GM18511 (cell line): ENCODE data around the gene DPYSL4.
"Not testable (repeated sequence)": the region's sequence is repeated elsewhere in the genome, so short reads cannot be mapped to it uniquely, and the experiment has no call there.

ENCODE experiments used
- ATAC-seq: cut with Tn5 transposase; IDR thresholded peaks from one replicate; pipeline ENCODE4 v1.9.1; 2021; ENCODE audit warnings: mild to moderate bottlenecking, moderate library complexity; ENCODE audit not compliant: unreplicated experiment

Gene DPYSL4

DNA sequence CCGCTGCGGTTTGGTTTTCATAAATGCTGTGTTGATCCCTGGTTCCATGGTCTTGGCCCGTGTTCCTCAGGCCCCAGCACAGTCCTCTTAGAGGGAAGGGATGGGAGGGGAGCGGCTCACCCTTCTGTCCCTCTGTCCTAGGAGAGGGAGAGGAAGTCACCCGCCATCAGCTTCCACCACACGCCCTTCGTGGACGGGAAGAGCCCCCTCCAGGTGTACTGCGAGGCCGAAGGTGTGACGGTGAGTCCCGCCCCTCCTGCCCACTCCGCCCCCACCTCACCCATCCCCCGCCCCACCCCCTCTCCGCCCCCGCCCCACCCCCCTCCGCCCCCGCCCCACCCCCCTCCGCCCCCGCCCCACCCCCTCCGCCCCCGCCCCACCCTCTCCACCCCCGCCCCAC, 37.5 kb upstream of the DPYSL4 start:
- no peak for ATAC-seq

DNA sequence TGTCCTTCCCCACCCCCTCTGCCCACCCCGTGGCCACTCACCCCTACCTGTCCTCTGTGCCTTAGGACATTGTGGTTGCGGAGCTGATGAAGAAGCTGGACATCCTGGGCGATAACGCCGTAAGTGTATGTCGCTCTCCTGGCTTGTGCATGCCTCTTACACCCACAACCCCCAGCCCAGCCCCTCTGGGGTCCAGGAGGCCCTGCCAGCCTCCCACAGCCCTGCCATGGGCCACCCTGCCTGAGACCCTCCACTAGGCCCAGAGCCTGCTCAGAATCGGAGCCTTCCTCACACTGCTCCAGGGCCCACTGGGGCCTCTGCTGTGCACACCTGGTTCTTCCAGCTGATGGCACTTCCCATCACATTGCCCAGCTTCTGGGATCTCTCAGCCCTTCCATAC, 36.8 kb upstream of the DPYSL4 start:
- ATAC-seq, result no peak

DNA sequence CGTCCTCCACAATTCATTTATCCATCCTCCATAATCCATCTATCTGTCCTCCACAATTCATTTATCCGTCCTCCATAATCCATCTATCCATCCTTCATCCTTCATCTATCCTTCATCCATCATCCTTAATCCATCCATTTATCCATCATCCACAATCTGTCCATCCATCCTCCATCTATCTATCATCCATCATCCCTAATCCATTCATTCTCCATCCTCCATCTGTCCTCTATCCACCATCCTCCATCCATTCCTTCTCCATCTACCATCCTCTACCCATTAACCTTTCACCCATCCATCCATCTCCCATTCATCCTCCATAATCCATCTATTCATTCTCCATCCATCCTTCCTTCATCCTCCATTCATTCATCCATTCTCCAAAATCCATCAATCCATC, 36.0 kb upstream of the DPYSL4 start:
- ATAC-seq, result no peak

DNA sequence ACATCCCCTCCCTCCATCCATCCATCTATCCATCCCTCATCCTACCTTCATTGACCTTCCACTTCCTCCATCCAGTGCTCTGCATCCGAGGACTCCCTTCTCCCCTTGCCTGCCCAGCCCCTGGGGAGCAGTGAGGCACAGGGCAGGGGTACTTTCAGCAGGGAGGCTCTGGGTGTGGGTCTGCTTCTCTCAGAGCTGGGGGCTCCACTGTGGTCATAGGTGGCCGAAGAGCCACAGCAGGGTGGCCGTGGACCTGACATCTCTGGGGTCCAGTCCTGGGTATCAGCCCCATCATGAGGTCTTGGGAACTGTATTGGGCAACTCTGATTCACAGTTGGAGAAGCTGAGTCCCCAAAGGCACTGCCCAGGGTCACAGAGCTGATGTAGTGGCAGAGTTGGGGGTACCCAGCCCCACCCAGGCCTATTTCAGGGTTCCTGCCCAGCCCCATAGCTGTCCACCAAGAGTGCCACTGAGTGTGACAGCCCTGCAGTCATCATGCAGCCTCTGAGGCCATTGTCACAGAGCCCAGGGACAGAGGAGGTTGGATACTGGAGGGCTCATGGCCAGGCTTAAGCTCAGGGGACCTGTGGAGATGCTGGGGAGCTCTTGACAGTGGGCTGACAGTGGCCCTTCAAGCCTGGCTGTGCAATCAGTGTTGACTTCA, 35.3 kb upstream of the DPYSL4 start:
- ATAC-seq, result no peak

DNA sequence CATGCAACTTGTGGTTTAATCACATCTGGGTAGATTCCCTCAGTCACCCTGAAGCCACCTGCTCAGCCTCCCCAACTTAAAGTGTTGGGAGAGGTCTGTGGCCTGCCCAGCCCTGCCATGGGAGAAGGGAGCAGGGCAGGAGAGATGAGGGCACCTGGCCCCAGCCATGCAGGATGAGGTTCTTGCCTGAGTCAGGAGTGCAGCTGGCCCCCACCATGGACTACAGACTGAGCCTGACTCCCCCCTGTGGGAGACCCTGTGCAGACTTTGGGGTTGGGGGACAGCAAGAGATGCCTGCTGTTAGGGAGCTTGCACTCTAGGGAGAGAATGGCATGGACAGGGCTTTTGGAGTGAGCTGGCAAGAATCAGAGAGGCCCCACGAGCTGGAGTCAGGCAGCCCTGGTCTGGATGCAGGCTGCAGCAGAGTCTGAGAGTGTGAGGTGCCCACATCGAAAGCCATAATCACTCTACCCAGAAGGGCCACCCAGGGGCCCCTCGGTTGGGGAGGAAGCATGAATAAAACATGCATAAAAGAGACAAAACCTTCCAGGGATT, 34.7 kb upstream of the DPYSL4 start:
- ATAC-seq, result no peak

DNA sequence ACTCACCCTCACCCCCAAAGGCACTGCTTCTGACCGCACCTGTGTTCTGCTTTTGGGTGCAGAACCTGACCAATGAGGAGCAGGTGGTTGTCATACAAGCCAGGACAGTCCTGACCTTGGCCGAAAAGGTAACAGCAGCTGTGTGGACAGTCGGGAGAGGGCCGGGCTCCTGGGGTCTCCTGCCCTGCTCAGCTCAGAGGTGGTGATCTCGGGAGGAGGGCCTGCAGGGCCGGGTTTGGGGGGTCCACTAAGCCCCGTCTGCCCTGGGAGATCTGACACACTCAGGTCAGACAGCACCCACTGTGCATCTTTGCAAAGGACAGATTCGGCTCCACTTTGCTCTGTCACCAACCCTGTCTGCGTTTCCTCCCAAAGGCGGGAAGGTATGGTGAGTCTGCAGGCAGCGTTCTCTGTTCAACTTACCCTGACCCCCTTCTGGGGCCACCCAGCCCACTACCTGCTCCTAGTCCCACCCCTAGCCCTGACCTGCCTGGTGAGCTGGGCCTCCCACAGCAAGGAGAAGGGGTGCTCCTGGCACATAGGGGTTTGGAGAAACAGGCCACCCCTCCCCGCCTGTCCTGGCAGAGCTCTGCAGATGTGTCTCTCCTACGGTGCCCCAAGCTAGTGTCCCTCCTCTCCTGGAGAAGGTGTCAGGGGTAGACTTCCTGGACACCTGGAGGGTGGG, 33.7 kb upstream of the DPYSL4 start:
- ATAC-seq, result no peak

DNA sequence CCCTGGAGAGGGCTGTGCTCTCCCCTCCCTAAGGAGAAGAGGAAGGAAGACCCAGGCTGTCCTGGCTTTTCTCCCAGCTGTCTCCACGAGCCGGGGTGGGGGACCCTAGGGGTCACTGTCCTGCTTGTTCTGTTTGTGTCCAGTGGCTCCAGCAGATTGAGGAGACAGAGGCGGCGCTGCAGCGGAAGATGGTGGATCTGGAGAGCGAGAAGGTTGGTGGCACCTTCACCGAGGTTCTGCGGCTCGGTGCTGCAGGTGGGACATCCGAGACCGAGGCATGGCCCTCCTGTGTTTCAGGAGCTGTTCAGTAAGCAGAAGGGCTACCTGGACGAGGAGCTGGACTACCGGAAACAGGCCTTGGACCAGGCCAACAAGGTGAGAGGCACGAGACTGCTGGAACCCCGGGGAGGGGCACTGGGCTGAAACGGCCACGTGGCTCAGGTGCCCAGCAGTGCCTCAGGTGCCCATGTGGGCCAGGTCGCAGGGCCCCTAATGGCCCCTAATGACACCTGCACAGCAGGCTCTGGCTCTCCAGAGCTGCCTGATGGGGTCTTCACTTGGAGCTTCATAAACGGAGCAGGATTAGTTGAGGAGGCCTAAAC, 33.0 kb upstream of the DPYSL4 start:
- no peak for ATAC-seq

DNA sequence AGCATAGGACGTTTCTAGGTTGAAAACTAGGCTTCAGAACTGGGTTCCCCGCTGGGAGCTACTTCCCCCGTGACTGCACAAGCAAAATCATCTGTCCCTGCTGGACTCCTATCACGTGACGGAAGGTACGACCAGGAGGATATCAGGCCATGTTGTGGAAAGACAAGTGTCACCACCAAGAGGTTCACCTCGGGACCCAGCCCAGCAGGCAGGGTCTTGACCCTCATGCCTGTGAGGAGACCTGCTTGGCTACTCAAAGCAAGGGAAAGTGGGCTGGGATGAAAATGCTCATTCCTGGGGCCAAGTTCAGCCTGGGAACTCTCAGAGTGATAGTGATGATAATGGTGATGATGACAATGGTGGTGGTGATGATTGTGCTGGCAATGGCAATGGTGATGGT, 32.3 kb upstream of the DPYSL4 start:
- ATAC-seq, result no peak

DNA sequence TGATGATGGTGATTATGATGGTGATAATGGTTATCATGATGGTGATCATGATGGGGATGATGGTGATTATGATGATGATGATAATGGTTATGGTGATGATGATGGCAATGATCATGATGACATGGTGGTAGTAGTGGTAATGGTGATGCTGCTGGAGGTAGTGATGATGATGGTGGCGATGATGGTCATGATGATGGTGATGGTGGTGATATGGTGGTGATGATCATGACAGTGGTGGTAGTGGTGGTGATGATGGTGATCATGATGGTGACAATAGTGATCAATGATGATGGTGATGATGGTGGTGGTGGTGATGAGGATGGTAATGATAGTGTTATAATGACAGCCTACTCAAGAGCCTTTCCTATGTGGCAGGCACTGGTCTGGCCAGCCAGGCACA, 31.8 kb upstream of the DPYSL4 start:
- no peak for ATAC-seq

DNA sequence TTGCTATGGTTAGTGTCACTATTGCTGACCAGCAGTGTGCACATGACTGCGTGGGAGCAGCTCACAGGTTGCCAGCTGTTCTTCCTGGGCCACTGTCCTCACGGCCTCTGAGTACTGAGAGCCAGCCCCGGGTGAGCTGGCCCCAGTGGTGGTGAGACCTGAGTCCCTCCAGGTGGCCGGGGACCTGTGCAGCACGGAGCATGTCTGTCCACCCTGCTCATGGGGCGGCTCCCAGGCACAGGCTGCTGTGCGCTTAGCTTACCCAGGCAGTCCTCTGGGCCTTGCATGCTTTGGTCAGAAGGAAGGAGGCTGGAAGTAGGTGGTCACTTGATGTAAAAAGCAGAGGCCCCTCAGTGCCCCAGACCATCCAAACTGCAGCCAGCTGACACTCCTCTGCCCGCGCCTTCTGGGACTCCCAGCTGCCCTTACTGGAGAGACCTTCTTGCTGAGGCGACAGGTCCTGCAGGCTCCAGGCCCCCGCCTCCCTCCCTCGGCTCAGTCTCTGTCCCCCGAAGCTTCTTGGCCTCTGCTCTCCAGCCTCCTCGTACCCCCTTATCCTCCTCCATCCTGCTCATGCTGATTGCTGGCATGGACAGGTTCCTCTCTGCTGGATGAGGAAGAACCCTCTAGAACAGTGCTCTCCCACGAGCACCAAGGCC, 30.9 kb upstream of the DPYSL4 start:
- ATAC-seq, result no peak

DNA sequence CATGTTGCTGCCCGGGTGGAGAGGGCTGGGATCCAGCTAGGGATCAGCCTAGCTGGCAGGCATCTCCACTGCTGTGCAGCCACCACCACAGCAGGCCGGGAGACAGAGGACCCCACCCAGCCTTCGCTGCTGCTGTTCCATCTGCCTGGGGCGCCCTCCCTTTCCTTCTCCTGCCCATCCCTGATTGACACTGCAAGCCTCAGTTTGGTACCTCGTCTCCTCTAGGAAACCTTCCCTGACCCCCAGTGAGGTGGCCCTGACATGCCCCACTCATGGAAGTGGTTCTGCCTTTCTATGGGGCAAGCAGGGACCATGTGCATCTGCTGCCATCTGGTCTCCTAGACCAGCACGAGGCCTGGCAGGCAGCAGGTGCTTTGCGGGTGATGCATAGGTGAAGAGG, 30.4 kb upstream of the DPYSL4 start:
- no peak for ATAC-seq

DNA sequence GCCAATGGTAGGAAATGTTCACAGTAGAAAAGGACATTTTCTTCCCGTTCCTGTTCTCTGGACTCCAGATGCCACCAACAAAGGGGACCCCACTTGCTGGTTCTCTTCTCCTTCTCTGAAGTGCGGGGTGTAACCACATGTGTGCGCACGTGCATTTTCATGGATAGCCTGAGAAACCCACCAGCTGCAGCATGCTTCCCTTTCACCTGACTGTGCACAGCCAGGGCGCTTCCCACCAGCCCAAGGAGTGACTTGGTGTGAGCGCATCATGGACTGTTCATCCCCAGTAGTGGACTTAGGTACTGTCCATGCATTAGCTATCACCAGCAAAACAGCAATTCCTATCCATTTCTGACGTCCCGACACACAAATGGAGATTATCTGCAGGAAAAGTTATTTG, 29.6 kb upstream of the DPYSL4 start:
- no peak for ATAC-seq

DNA sequence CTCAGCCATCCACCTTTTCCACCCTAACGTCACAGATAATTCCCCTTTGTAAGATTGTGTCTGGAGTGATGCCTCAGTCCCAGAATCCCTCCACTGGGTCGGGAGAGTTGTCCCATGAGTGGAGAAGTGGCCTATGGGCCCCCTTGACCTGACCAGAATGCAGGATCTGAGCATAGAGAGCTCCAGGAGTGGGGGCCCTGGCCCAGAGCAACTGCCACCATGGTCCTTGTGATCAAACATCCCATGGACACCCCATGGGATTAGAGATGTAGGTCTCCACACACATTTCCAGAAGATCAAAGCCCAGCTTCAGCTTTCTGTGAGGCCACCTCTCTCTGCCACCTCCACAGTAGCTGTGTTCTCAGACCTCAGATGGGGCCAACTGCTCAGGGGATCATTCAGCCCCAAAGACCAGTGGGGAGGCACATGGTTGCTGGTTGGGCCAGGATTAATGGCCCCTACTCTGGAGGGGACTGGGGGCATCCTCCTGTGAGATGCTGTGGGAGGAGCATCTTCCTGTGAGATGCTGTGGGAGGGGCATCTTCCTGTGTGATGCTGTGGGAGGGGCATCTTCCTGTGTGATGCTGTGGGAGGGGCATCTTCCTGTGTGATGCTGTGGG, 28.5 kb upstream of the DPYSL4 start:
- peak; percentile 39 for ATAC-seq

DNA sequence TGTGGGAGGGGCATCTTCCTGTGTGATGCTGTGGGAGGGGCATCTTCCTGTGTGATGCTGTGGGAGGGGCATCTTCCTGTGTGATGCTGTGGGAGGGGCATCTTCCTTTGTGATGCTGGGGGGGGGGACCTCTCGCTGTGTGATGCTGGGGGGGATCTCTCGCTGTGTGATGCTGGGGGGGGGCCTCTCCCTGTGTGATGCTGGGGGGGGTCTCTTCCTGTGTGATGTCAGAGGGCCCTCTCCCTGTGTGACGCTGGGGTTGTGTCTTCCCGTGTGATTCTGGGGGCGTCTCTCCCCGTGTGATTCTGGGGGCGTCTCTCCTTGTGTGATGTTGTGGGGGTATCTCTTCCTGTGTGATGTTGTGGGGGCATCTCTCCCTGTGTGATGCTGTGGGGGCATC, 27.9 kb upstream of the DPYSL4 start:
- ATAC-seq, result no peak

DNA sequence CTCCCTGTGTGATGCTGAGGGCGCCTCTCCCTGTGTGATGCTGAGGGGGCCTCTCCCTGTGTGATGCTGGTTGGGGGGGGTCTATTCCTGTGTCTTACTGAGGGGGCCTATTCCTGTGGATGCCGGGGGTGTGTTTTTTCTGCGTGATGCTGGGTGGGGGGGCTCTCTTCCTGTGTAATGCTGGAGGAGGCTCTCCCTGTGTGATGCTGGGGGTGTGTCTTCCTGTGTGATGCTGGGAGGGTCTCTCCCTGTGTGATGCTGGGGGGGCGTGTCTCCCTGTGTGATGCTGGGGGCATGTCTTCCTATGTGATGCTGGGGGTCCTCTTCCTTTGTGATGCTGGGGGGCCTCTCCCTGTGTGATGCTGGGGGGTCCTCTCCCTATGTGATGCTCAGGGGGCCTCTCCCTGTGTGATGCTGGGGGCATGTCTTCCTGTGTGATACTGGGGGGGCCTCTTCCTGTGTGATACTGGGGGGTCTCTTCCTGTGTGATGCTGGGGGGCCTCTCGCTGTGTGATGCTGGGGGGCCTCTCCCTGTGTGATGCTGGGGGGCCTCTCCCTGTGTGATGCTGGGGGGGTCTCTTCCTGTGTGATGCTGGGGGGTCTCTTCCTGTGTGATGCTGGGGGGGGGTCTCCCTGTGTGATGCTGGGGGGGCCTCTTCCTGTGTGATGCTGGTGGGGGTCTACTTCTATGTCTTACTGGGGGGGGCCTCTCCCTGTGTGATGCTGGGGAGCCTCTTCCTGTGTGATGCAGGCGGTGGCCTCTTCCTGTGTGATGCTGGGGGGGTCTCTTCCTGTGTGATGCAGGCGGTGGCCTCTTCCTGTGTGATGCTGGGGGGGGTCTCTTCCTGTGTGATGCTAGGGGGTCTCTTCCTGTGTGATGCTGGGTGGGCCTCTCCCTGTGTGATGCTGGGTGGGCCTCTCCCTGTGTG, 27.2 kb upstream of the DPYSL4 start:
- not testable (repeated sequence) for ATAC-seq

DNA sequence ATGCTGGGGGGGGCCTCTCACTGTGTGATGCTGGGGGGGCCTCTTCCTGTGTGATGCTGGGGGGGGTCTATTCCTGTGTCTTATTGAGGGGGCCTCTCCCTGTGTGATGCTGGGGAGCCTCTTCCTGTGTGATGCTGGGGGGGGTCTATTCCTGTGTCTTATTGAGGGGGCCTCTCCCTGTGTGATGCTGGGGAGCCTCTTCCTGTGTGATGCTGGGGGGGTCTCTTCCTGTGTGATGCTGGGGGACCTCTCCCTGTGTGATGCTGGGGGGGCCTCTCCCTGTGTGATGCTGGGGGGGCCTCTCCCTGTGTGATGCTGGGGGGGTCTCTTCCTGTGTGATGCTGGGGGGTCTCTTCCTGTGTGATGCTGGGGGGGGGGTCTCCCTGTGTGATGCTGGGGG, 26.5 kb upstream of the DPYSL4 start:
- not testable (repeated sequence) for ATAC-seq

DNA sequence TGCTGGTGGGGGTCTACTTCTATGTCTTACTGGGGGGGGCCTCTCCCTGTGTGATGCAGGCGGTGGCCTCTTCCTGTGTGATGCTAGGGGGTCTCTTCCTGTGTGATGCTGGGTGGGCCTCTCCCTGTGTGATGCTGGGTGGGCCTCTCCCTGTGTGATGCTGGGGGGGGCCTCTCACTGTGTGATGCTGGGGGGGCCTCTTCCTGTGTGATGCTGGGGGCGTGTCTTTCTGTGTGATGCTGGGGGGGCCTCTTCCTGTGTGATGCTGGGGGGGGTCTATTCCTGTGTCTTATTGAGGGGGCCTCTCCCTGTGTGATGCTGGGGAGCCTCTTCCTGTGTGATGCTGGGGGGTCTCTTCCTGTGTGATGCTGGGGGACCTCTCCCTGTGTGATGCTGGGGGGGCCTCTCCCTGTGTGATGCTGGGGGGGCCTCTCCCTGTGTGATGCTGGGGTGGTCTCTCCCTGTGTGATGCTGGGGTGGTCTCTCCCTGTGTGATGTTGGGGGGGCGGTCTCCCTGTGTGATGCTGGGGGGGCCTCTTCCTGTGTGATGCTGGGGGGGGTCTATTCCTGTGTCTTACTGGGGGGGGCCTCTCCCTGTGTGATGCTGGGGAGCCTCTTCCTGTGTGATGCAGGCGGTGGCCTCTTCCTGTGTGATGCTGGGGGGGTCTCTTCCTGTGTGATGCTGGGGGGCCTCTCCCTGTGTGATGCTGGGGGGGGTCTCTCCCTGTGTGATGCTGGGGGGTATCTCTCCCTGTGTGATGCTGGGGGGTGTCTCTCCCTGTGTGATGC, 25.7 kb upstream of the DPYSL4 start:
- not testable (repeated sequence) for ATAC-seq

DNA sequence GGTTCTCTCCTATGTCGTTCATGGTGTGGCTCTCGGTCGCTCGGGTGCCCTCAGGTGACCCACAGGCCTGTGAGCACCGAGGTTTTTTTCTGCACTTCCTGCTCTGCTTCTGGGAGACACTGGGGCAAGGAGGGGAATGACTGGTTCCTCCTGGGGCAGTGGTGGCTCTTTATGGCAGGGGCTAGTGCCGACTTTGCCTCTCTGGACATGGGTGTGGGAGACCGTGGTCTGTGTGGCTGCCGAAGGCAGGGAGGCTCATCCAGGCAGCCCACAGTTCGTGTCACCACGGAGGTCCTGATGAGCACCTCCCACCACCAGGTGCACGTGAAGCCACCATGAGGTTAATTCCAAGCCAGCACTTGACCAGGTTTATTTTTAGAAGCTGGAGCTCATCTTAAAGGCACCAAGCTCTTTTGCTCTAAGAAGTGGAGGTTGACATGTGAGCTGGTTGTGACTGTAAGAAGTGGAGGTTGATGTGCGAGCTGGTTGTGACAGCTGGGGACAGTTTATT, 24.7 kb upstream of the DPYSL4 start:
- ATAC-seq, result peak; percentile 75
